ENCODE data around the gene FADS2. TPM values are rescaled to one million over a fixed set of nuclear protein-coding genes. Genes with fewer than 3 reads are reported as not detected.

The FADS2 gene
- total RNA-seq, 1 experiment from 2014 or later = 14.2 TPM

GRCh38 chr11:61910187-61911127, 82.4 kb downstream of the FADS2 start:
- Histone ChIP-seq H3K27me3 (no peaks in the 10 kb centered on the region), H3K36me3 (no peaks in the 10 kb centered on the region), H3K27ac (no peak overlapping the region), H3K9me3 (replicated peaks) (no peaks in the 10 kb centered on the region), H3K4me3 (no peak overlapping the region), H3K4me1 (no peaks in the 10 kb centered on the region)
- no peak for DNase-seq

GRCh38 chr11:61911128-61911700, 83.1 kb downstream of the FADS2 start:
- DNase-seq = no peak
- H3K27ac ChIP-seq = no peak overlapping the region
- no peaks in the 10 kb centered on the region for H3K4me1 ChIP-seq

GRCh38 chr11:61911701-61912529, 83.8 kb downstream of the FADS2 start:
- H3K36me3 ChIP-seq = no peaks in the 10 kb centered on the region
- H3K27me3 ChIP-seq = peaks cover 4% of the 10 kb centered on the region; the same call in 1 of the 2 replicates
- no peak overlapping the region for H3K27ac ChIP-seq
- no peak for DNase-seq
- H3K9me3 ChIP-seq (replicated peaks) = no peaks in the 10 kb centered on the region
- H3K4me1 ChIP-seq = no peaks in the 10 kb centered on the region
- no peak overlapping the region for H3K4me3 ChIP-seq

More at GRCh38 chr11:61911128-61911700, 83.1 kb downstream of the FADS2 start:
- Histone ChIP-seq H3K27me3 (no peaks in the 10 kb centered on the region), H3K36me3 (no peaks in the 10 kb centered on the region), H3K4me3 (no peak overlapping the region), H3K9me3 (replicated peaks) (no peaks in the 10 kb centered on the region)

- DNase-seq = no peak
- Histone ChIP-seq H3K9me3 (replicated peaks) (no peaks in the 10 kb centered on the region), H3K27me3 (peaks cover 4% of the 10 kb centered on the region; the same call in 1 of the 2 replicates), H3K4me3 (no peak overlapping the region), H3K27ac (no peak overlapping the region), H3K4me1 (no peaks in the 10 kb centered on the region), H3K36me3 (no peaks in the 10 kb centered on the region)
These were observed 84.4 kb downstream of the FADS2 start for GRCh38 chr11:61912530-61912898.

GRCh38 chr11:61912991-61913698, 85.0 kb downstream of the FADS2 start:
- Histone ChIP-seq H3K36me3 (no peaks in the 10 kb centered on the region), H3K27ac (no peak overlapping the region), H3K27me3 (peaks cover 9% of the 10 kb centered on the region), H3K4me3 (no peak overlapping the region), H3K4me1 (no peaks in the 10 kb centered on the region), H3K9me3 (replicated peaks) (no peaks in the 10 kb centered on the region)
- DNase-seq = no peak

- Histone ChIP-seq H3K36me3 (no peaks in the 10 kb centered on the region), H3K27ac (no peak overlapping the region), H3K9me3 (replicated peaks) (no peaks in the 10 kb centered on the region), H3K4me1 (no peaks in the 10 kb centered on the region; the same call in 1 of the 2 replicates), H3K4me3 (no peak overlapping the region), H3K27me3 (peaks cover 13% of the 10 kb centered on the region)
- no peak for DNase-seq
These were observed 85.7 kb downstream of the FADS2 start for GRCh38 chr11:61913699-61914395.

- H3K36me3 ChIP-seq = no peaks in the 10 kb centered on the region
- H3K27ac ChIP-seq = no peak overlapping the region
- H3K9me3 ChIP-seq (replicated peaks) = no peaks in the 10 kb centered on the region
- DNase-seq = no peak
- H3K27me3 ChIP-seq = peaks cover 13% of the 10 kb centered on the region
- no peak overlapping the region for H3K4me3 ChIP-seq
- H3K4me1 ChIP-seq = peaks cover 4% of the 10 kb centered on the region; the same call in 1 of the 2 replicates
These were observed 86.5 kb downstream of the FADS2 start for GRCh38 chr11:61914471-61915171.

GRCh38 chr11:61916737-61917333, 88.7 kb downstream of the FADS2 start:
- peaks cover 4% of the 10 kb centered on the region; the same call in 1 of the 2 replicates for H3K4me1 ChIP-seq
- H3K27ac ChIP-seq = no peak overlapping the region
- no peaks in the 10 kb centered on the region for H3K9me3 ChIP-seq (replicated peaks)
- H3K4me3 ChIP-seq = peak overlapping the region; percentile 44
- DNase-seq = no peak
- H3K36me3 ChIP-seq = no peaks in the 10 kb centered on the region
- peaks cover 24% of the 10 kb centered on the region for H3K27me3 ChIP-seq

Other genes with a start within 250 kb of the FADS2 start
- 1.1 and 1.3 TPM in 2 replicates for gene SYT7, start 247.2 kb upstream of the FADS2 start, total RNA-seq (2014; rRNA removed; shearing (Covaris generic))
- 2.1 and 2.5 TPM in 2 replicates for gene DAGLA, start 147.9 kb upstream of the FADS2 start, total RNA-seq (2014; rRNA removed; shearing (Covaris generic))
- gene MYRF, start 75.7 kb upstream of the FADS2 start, total RNA-seq (2014; rRNA removed; shearing (Covaris generic)) = 0.02 and 0.05 TPM in 2 replicates
- gene TMEM258, start 35.7 kb upstream of the FADS2 start, total RNA-seq (2014; rRNA removed; shearing (Covaris generic)) = 95.5 and 123 TPM in 2 replicates
- 87.3 and 92.0 TPM in 2 replicates for gene FEN1, start 35.4 kb upstream of the FADS2 start, total RNA-seq (2014; rRNA removed; shearing (Covaris generic))
- gene FADS1, start 11.3 kb upstream of the FADS2 start, total RNA-seq (2014; rRNA removed; shearing (Covaris generic)) = 94.6 and 105 TPM in 2 replicates
- gene FADS3, start 63.2 kb downstream of the FADS2 start, total RNA-seq (2014; rRNA removed; shearing (Covaris generic)) = 40.5 and 42.1 TPM in 2 replicates
- 0.53 and 0.77 TPM in 2 replicates for gene RAB3IL1, start 89.3 kb downstream of the FADS2 start, total RNA-seq (2014; rRNA removed; shearing (Covaris generic))
- 0.05 and 0.26 TPM in 2 replicates for gene BEST1, start 122.1 kb downstream of the FADS2 start, total RNA-seq (2014; rRNA removed; shearing (Covaris generic))
- gene FTH1, start 139.3 kb downstream of the FADS2 start, total RNA-seq (2014; rRNA removed; shearing (Covaris generic)) = 349 and 357 TPM in 2 replicates

Measured in SJCRH30 (cell line).